NCI-H2227 (cell line): Measurements from ENCODE around the gene PPP4R1.
"Not testable (repeated sequence)": the region's sequence is repeated elsewhere in the genome, so short reads cannot be mapped to it uniquely, and the experiment has no call there.

Experiments
- DNase-seq: peaks from one replicate; lab custom pipeline; 2025; ENCODE audit not compliant: unreplicated experiment; lab: John Stamatoyannopoulos, UW

The PPP4R1 gene, protein sequence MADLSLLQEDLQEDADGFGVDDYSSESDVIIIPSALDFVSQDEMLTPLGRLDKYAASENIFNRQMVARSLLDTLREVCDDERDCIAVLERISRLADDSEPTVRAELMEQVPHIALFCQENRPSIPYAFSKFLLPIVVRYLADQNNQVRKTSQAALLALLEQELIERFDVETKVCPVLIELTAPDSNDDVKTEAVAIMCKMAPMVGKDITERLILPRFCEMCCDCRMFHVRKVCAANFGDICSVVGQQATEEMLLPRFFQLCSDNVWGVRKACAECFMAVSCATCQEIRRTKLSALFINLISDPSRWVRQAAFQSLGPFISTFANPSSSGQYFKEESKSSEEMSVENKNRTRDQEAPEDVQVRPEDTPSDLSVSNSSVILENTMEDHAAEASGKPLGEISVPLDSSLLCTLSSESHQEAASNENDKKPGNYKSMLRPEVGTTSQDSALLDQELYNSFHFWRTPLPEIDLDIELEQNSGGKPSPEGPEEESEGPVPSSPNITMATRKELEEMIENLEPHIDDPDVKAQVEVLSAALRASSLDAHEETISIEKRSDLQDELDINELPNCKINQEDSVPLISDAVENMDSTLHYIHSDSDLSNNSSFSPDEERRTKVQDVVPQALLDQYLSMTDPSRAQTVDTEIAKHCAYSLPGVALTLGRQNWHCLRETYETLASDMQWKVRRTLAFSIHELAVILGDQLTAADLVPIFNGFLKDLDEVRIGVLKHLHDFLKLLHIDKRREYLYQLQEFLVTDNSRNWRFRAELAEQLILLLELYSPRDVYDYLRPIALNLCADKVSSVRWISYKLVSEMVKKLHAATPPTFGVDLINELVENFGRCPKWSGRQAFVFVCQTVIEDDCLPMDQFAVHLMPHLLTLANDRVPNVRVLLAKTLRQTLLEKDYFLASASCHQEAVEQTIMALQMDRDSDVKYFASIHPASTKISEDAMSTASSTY

DNA sequence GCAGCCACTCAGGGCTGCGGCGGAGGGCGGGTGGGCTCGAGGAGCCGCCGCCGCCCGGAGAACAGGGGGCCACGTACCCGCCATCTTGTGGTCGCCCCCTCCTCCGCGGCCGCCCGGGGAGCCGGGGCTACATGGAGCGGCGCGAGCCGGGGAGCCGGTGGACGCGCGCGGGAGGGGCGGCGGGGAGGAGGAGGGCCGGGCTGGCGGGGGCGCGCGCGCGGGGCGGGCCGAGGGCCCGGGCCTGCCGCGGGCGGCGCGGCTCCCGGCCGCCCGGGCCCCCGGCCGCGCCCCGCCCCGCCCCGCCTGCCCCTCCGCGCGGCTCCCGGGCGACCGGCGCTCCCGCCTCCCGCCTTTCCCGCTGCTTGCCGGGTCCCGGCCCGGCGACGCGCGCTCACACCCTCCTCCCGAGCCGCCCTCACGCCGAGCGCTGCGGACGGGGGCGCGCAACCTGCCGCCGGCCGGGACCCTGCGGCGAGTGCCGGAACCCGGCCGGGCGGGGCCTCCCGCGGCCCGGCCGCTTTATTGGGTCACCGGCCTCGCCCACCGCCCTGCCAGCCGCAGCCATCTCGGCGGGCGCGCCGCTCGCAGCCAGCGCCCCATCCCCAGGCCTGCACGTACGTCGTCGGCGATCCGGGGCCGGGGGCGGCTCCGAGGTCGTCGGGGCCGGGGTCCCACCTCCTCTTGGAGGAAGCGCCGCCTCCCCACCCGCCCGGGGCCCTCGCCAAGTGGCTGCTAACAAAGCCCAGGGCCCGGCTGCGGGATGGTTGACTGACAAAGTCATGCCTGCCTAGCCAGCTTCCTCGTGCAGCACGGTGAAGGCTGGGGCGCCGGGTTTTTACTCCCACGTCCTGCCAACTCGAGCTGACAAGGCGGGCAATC, at the start of gene PPP4R1:
Gene PPP4R1 (minus strand): TSS at position 159 of the 879 bp plus-strand sequence. CDS start 75 bp downstream, at position 84.
- DNase-seq, result peak; percentile 85

DNA sequence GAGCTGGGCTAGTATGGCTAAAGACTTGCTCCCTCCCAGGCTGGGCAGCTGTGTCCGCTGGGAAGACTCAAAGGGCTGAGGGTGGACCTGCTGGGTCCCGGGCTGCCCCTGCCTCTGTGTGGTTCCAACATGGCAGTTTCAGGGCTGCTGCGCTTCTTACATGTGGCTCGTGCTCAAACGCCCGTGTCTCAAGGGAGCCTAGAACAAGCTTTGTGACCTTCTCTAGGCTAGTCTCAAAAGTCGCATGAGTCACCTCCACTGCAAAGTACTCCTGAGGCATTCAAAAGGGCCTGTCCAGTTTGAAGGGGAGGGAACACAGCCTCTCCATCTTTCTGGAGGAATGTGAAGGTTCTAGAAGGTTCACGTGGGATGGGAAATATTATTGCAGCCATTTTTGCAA, 49.0 kb upstream of the PPP4R1 start:
- no peak for DNase-seq

DNA sequence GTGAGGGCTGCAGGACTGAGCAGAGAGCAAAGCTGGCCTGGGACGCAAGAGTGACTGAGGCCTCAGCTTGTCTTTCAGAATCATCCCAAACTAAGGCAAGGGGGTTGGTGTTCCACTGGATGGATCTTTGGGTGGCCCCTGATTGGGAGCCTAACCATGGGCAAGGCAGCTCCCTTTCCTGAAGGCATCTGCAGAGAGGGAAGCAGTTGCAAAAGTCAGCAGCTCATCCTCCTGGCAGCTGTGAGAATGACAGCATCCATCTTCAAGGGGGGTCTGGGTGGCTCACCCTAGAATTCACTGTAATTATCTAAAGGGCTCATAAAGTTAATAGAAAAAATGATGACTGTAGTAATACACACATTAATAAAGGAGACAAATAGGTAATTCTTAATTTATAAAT, 47.2 kb upstream of the PPP4R1 start:
- no peak for DNase-seq

DNA sequence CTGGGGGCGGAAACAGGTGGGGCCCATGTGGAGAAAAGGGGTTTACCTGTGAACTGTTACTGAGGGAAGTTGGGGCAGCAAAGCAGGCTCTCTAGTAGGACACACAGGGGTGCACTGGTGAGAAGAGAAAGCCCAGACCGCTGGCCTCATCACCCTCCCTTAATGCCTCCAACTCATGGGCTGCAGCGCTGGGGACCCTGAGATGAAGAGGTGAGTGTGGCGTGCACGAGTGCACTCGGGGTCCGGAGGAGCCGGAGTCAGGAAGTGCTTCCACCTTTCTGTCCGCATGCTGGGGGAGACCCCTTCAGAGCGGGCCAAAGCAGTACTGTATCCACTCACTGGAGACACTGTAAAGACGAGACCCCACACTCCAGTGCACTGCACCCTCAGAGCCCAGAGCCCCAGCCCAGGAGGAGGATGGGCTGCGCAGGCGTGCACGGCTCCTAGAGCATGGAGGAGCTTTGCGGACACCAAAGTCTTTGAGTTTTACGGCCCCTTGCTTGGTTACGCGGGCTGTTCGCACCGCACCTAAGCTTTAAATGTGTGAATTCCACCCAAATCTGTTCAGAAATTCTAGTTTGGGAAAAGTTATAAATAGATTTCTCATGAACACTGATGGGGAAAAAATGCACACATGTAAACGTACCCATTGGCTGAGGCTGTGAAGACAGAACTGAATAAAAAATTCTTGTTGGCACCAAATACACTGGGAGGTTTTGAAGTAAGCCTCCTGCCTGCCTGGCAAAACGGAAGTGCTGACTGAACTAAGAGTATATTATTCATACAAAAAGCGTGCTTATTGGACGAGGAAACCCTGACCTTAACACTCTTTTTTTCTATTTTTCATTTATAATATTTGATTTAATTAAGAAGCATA, 45.4 kb upstream of the PPP4R1 start:
- DNase-seq, result no peak

DNA sequence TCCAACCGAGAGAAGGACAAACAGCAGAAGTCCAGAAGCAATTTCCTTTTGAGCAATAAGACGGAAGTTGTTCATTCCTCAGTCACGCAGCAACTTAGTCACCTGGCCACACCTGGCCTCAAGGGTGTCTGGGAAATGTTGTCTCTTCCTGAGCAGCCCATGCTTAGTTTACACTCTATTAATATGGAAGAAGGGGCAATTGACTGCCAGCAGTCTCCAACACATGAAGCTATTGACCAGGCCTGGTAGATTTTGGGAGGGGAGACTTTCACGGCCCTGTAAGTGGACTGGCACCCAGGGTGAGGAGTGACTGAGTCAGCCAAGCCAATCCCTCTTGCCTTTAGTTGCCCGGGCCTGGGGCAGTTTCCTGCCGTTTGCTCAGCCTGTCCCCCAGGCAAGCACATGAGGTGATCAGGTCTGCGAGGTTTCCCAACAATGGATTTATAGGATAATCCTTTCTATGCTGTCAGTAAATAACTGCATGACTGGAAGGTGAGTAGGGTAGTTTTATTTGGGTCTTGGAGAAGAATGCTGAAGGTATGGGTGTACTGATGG, 43.8 kb upstream of the PPP4R1 start:
- DNase-seq, result no peak

DNA sequence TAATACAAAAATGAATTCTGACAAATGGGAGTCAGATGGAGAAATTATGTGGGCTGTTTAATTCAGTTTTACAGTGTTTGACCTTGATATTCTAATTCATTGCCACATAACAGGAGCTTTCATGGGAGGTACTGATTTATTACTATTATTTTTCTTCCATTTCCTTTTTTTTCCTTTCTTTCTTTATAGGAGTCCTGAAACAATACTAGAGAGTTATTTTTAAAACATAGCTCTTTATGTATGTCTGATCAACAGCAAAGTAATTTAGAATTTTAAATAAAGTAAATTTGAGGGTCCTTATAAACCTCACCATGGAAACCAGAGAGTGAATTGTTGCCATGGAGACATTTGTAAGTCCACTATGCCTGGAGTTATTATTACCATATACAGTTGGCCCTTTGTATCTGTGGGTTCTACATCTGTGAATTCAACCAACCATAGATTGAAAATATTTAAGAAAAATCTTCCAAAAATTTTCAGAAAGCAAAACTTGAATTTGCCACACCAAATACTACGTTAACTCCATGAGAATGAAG, 40.9 kb upstream of the PPP4R1 start:
- DNase-seq, result no peak

DNA sequence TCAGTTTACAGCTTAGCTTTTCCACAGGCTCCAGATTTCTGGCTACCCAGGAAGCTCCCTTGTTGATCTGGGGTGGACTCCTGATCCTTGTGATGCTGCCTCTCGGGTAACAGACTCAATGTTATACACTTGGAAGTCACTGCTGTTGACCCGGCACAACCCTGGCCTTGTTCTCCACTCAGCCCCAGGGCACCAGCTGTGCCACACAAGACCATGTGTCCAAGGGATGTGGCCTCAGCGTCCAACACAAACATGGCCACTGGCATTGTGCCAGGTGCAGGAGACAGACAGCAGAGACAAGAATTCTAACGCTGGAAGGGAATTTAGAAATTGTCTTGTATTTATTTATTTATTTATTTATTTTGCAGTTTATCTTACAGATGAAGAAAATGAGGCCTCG, 39.0 kb upstream of the PPP4R1 start:
- no peak for DNase-seq

DNA sequence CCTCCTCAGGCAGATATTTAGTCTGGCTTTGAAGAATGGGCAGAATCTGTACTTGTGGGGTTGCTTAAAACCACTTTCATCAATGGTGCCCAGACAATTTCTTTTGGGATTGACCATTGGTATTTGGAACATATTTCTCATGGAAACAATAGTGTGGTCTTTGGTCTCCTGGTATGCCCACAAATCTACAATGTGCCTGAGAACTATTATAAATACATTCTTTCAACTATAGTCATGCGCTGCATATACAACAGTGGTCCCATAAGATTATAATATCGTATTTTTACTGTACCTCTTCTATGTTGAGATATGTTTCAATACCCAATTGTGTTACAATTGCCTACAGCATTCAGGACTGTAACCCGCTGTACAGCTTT, 34.8 kb upstream of the PPP4R1 start:
- no peak for DNase-seq

DNA sequence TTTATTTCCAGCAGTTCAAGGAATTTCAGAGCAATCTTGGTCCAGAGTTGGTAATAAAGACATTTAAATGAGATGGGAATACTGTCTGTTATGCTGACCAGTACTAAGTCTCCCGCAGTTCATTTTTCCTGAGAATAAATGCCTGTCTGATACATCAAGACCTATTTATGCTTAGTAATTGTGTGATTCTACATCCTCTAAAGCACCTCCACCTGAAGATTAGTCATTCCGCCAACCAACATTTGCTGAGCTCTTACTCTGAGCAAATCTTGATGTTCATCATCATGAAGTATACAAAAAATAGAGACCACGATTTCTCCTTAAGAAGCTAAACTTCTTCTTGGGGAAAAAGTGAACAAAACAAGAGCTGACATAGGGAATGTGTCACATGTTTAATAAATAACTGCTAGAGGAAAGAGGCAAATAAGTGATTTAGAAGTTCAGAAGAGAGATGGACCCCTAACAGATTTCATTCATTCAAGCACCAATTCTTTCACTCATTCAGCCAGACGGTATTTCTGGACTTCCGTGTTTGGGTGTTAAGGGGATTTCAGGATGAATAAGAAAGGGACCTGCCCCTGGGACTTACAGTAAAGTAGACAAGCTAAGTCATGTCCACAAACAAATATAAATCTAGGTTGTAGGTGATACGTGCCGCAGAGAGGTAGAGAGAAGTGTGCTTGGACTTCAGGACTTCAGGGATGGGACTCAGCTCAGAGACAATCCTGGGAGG, 34.2 kb upstream of the PPP4R1 start:
- DNase-seq, result no peak

DNA sequence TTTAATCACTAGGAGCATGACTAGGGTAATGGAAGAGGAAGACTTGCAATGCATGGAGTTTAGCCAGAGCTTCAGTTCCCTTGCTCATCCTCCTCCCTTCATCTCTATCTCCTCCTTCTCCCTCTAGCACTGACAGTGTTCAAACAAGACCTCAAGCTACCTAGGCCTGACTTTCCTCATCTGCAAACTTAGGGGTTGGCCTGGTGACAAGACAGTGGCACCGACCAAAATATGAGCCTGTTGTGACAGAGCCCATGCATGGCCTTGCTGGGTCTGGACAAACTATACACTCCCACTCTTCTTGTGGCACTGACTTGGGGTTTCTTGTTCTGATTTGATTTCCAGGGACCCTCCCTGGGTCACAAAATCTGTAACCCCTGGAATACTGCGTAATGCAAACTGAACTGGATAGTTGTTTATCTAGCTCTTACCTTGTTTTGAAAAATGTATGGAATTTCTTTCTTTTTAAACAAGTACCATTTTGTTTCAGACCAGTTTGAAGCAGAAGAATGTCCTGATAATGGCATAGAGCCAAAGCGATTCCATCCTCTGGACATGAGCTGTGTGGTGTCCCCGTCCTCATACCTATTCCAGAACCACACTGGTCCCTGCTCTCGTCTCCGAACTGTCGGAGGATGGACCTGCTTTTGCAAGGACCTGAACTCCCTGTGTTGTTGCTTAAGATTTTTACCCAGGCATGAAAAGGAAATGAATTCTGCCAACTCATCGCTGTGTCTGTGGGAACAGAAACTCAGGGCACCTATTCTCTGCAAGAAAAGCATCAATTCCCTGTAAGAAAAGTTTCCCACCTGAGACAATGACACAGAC, 33.4 kb upstream of the PPP4R1 start:
- no peak for DNase-seq

DNA sequence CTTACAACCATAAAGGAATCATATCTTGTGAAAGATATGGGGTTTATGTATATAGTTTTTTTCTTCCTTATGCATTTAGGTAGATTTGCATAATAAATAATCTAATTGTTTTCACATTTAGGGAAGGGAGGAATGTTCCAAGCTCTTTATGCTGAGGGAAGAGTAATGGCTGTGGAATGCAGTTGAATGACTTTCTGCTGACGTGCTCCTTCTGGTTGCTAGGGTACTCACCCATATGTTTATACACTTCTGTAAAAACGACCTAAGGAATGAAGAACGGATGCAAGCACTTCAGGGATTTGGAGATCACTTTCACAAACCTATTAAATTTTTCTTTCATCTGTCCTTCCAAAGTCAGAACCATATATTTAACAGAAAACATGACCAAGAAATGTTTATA, 29.2 kb upstream of the PPP4R1 start:
- peak; percentile 15 for DNase-seq

DNA sequence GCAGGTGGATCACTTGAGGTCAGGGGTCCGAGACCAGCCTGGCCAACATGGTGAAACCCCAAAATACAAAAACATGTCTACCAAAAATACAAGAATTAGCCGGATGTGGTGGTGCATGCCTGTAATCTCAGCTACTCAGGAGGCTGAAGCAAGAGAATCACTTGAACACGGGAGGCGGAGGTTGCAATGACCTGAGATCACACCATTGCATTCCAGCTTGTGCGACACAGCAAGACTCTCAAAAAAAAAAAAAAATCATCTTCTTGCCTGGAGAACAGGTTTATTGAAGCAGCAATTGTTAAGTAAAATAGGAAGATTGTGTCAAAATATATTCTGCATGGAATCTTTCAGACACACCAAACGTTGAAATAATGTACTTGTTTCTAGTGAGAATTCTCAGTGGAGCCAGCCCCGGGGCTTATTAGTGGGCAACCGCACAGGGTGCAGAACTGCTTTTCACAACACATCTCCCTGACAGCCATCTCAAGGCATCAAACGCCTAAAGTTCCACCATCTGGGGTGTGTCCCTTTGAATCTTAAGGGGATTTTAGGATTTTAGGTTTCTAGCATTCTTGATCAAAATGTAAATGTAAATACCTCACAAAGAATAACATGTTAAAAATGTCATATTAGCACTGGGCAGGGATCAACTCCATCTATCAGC, 28.6 kb upstream of the PPP4R1 start:
- no peak for DNase-seq

DNA sequence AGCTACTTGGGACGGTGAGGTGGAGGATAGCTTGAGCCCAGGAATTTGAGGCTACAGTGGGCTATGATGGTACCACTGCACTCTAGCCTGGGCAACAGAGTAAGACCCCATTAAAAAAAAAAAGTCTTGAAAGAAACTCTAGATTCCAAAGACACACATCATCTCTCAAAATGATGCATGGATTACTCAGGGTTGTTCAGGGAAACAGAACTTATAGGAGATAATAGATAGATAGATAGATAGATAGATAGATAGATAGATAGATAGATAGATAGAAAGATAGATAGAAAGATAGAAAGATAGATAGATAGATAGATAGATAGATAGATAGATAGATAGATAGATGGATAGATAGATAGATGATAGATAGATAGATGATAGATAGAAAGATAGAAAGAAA, 26.7 kb upstream of the PPP4R1 start:
- not testable (repeated sequence) for DNase-seq

DNA sequence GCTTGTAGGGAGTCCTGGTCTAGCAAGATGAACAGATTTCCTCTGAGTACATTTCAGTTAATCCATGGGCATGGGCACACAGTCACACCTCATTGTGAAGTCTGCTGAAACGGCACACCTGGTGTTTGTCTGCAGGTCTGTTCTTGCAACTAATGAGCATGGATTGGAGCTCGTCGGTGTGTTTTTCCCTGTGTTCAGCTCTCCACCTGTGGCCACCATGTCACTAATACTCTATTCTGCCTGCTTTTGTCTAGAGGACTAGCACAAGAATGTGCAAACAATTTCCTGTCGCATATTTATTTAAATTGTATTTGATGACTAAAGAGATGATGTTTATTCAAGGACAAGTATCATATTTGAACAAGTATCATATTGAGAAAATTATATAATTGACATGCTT, 24.5 kb upstream of the PPP4R1 start:
- DNase-seq, result no peak

DNA sequence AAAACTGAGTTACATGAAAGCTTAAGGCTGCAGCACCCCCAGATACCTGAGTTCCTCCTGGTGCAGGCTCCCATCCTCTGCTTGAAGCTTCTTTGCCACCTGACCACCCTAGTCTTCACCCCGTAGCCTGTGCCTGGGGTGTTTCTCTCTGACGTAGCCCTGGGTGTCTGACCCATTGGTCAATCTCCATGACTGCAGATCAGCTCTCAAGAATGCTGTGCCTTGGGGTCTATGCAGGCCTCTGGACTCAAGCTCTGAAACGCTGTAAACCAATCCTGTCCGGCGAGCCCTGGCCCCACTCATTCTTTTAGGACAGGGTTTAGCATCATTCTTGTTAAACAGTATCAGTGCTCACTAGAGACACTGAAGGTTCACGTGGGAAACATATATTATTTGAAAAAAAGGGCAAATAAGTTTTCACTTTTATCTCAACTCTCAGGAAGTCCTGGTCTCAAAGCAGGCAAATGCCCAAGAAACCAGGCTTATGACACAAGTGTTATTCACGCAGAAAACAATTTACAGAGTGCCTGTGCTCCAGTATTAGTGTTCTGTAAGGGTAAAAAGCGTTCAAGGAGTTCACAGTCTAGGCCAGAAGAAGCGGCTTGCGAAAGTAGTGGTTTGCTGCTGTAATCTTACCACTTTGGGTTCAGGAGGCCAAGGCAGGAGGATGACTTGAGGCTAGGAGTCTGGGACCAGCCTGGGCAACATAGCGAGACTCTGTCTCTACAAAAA, 22.8 kb upstream of the PPP4R1 start:
- no peak for DNase-seq

DNA sequence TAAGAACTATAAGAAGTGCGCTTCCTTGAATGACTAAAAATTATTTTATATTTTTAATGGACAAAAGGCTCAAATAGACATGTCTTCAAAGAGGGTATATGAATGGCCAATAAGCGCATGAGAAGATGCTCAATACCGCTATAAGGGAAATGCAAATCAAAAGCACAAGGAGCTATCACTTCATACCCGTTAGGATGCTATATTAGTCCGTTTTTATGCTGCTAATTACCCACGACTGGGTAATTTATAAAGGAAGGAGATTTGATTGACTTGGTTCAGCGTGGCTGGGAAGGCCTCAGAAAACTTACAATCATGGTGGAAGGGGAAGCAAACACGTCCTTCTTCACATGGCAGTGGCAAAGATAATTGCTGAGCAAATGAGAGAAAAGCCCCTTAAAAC, 20.5 kb upstream of the PPP4R1 start:
- no peak for DNase-seq
